ENCODE data around the gene CRYBG2.

DNA sequence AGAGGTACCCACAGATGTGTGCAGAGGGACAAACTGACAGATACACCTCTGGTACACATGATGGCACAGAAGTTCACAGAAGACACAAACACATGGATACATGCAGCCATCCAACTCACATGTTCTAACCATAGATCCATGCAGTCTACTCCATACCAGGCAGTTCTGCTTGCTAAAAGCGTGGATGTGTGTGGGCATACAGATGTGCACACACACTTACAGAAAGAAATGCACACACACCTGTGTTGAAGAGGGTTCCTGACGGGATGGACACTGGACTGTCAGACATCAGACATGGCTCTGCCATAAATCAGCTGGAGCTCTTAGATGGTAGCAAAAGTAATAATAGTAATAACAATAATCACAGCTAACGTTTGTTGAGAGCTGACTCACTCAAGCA, 29.4 kb downstream of the CRYBG2 start:
- TF ChIP-seq, protein P1, sequence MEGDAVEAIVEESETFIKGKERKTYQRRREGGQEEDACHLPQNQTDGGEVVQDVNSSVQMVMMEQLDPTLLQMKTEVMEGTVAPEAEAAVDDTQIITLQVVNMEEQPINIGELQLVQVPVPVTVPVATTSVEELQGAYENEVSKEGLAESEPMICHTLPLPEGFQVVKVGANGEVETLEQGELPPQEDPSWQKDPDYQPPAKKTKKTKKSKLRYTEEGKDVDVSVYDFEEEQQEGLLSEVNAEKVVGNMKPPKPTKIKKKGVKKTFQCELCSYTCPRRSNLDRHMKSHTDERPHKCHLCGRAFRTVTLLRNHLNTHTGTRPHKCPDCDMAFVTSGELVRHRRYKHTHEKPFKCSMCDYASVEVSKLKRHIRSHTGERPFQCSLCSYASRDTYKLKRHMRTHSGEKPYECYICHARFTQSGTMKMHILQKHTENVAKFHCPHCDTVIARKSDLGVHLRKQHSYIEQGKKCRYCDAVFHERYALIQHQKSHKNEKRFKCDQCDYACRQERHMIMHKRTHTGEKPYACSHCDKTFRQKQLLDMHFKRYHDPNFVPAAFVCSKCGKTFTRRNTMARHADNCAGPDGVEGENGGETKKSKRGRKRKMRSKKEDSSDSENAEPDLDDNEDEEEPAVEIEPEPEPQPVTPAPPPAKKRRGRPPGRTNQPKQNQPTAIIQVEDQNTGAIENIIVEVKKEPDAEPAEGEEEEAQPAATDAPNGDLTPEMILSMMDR (IDR thresholded peaks at IDR 0.05) = no peak
- TF ChIP-seq POLR2A (IDR thresholded peaks at IDR 0.05) = no peak
